Heart left ventricle (tissue), 16 donors: ENCODE measurements around the gene MTFR2. TPM values are rescaled to one million over a fixed set of nuclear protein-coding genes. Genes with fewer than 3 reads are reported as not detected.

Source experiments
- ATAC-seq, 4 donors: fragments of 200-7000 bp; cut with Tn5 transposase; one replicate each; pipeline ENCODE4 v1.9.1; 2020 to 2022; ENCODE audit warnings: moderate library complexity in 4 of 4, mild to moderate bottlenecking in 3 of 4, moderate number of reproducible peaks in 1 of 4
- DNase-seq, 5 donors: peaks; one replicate each; pipeline ENCODE4 v3.0.0-alpha.2; 2020
- H3K27ac ChIP-seq, 12 donors: fragments of 200-600 bp; sonication (generic) in 4 of 12; one replicate each; pipeline versions ENCODE4 v1.5.0 to v1.8.0; 2016 to 2022; ENCODE audit warnings: mild to moderate bottlenecking in 2 of 12
- H3K27me3 ChIP-seq, 9 donors: fragments of 200-600 bp; sonication (generic) in 2 of 9; one replicate each; pipeline versions ENCODE4 v1.5.1 to v1.8.0; 2016 to 2022; ENCODE audit warnings: mild to moderate bottlenecking in 3 of 9
- H3K36me3 ChIP-seq, 9 donors: fragments of 200-600 bp; sonication (generic) in 2 of 9; one replicate each; pipeline versions ENCODE4 v1.5.0 to v1.8.0; 2018 to 2022; ENCODE audit warnings: mild to moderate bottlenecking in 2 of 9
- H3K4me1 ChIP-seq, 12 donors: fragments of 200-600 bp; sonication (generic) in 4 of 12; one replicate each; pipeline versions ENCODE4 v1.5.0 to v1.8.0; 2016 to 2022; ENCODE audit warnings: mild to moderate bottlenecking in 3 of 12
- H3K4me3 ChIP-seq, 12 donors: fragments of 200-600 bp; sonication (generic) in 4 of 12; one replicate each; pipeline versions ENCODE4 v1.5.0 to v1.8.0; 2017 to 2022; ENCODE audit warnings: mild to moderate bottlenecking in 9 of 12, moderate library complexity in 4 of 12
- H3K9me3 ChIP-seq, 12 donors: fragments of 200-600 bp; sonication (generic) in 4 of 12; one replicate each; pipeline versions ENCODE4 v1.5.0 to v1.8.0; 2016 to 2022; ENCODE audit warnings: mild to moderate bottlenecking in 1 of 12
- POLR2A ChIP-seq, 2 donors: fragments of 450-650 bp; IDR thresholded peaks; one replicate each; pipeline ENCODE4 v1.6.1; 2017; ENCODE audit warnings: antibody characterized with exemption in 2 of 2, mild to moderate bottlenecking in 2 of 2, moderate library complexity in 2 of 2
- WGBS, 4 donors: extraction: QIAGEN DNeasy Blood & Tissue Kit in 2 of 4; methylation state at CpG; one replicate each; pipeline versions ENCODE4 v1.1.5 to v1.1.7; 2013 to 2018; 5-methylcytosine and 5-hydroxymethylcytosine counted together
- intact Hi-C, 10 donors: fragments of 100-400 bp; cut with DNase I; formaldehyde crosslinking; loops; one replicate each; pipeline versions ENCODE4 v1.11.1 to v1.14.2; 2022
- polyA plus RNA-seq, 2 donors: library from polyadenylated mRNA; stranded (reverse); fragments of 200-250 nt; gene quantifications; one replicate each; pipeline ENCODE4 v1.2.3, GENCODE V29; 2013
- total RNA-seq, 9 donors: library from RNA; depleted of rRNA in 2 of 9; stranded (reverse); fragments of >200 nt in 2 of 9; fragmentation: NEBNext Ultra II Directional in 3 of 9; extraction: Animal tissue kit (Norgen Biotek cat#: 25700) in 3 of 9; gene quantifications; one replicate each; pipeline versions ENCODE4 v1.1.0 to v1.2.4, GENCODE V29; 2016 to 2023
- TF ChIP-seq, protein P1 (sequence below), 12 donors: fragments of 200-600 bp; sonication (generic) in 4 of 12; IDR thresholded peaks; one replicate each; pipeline versions ENCODE4 v1.5.0 to v1.8.0; 2018 to 2022; ENCODE audit warnings: antibody characterized with exemption in 12 of 12, mild to moderate bottlenecking in 5 of 12
- donor health status: ischemic (EF 13 %, LVEDD 7.1; RV severe dilation, severe dysfunction).
- donor health status: healthy with polysubstance abuse.
- donor health status: DM: no; HTN: yes; CAD: no.
- donor health status: DM: no; HTN: no; CAD: no.
- donor health status: ischemic (EF 25% LVEDD 6.9; RV normal size, moderate dysfunction).
- donor health status: ischemic (EF 25% LVEDD 5.7; RV mildly dilated, moderate dysfunction).
- donor health status: healthy.
- donor health status: DM: yes; HTN: yes; CAD: no.
- donor health status: ischemic (EF 35%, LVEDD 5.7; RV mildly dilated, moderate dysfunction).
- donor health status: nonischemic (EF 11% LVEDD 7.7; RV severe dilation, severe dysfunction).
- donor health status: DM: yes; HTN: yes; CAD: no.
- donor health status: PGD.
- donor health status: ischemic (EF 29% LVEDD 5.4; RV normal size, mild dysfunction).
- donor health status: nonischemic (EF 23%, LVEDD 6.1; RV moderate dilation, normal function).

Gene MTFR2
- total and polyA plus RNA-seq, 11 donors = 0.15 to 1.0 (median 0.30) TPM; not detected in 6

DNA sequence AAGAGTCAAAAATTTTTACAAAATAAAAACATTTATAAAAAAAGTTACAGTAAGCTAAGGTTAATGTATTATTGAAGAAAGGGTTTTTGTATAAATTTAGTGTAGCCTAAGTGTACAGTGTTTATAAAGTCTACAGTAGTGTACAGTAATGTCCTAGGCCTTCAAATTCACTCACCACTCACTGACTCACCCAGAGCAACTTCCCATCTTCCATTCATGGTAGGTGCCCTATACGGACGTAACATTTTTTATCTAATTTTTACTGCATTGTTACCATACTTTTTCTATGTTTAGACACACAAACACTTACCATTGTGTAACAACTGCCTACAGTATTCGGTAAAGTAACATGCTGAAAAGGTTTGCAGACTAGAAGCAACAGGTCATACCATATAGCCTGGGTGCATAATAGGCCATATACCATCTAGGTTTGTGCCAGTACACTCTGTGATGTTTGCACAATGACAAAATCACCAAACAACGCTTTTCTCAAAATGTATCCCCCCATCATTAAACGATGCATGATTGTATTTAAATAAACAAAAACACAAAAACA lies 6.0 kb downstream of the MTFR2 start:
- no peaks in the 10 kb centered on the region for H3K27me3 ChIP-seq
- TF ChIP-seq POLR2A (IDR thresholded peaks at IDR 0.05) = no peak
- TF ChIP-seq, protein P1, sequence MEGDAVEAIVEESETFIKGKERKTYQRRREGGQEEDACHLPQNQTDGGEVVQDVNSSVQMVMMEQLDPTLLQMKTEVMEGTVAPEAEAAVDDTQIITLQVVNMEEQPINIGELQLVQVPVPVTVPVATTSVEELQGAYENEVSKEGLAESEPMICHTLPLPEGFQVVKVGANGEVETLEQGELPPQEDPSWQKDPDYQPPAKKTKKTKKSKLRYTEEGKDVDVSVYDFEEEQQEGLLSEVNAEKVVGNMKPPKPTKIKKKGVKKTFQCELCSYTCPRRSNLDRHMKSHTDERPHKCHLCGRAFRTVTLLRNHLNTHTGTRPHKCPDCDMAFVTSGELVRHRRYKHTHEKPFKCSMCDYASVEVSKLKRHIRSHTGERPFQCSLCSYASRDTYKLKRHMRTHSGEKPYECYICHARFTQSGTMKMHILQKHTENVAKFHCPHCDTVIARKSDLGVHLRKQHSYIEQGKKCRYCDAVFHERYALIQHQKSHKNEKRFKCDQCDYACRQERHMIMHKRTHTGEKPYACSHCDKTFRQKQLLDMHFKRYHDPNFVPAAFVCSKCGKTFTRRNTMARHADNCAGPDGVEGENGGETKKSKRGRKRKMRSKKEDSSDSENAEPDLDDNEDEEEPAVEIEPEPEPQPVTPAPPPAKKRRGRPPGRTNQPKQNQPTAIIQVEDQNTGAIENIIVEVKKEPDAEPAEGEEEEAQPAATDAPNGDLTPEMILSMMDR (IDR thresholded peaks at IDR 0.05) = no peak
- no peak overlapping the region for H3K4me3 ChIP-seq
- peaks cover 0 to 2% (median 0%) of the 10 kb centered on the region in 12 donors for H3K4me1 ChIP-seq
- H3K27ac ChIP-seq = no peak overlapping the region
- DNase-seq = no peak
- ATAC-seq = no peak
- WGBS, 4 donors = 89 to 94% (median 92%) methylated on average over 5 of the region's 5 CpGs
- intact Hi-C loops = loop anchor here in 1 of 10 donors (10.0 kb wide), 1 partner anchor 71 kb away; no protein-coding TSS in a partner anchor
- H3K36me3 ChIP-seq = peaks cover 0 to 5% (median 0%) of the 10 kb centered on the region in 9 donors
- H3K9me3 ChIP-seq = no peaks in the 10 kb centered on the region

DNA sequence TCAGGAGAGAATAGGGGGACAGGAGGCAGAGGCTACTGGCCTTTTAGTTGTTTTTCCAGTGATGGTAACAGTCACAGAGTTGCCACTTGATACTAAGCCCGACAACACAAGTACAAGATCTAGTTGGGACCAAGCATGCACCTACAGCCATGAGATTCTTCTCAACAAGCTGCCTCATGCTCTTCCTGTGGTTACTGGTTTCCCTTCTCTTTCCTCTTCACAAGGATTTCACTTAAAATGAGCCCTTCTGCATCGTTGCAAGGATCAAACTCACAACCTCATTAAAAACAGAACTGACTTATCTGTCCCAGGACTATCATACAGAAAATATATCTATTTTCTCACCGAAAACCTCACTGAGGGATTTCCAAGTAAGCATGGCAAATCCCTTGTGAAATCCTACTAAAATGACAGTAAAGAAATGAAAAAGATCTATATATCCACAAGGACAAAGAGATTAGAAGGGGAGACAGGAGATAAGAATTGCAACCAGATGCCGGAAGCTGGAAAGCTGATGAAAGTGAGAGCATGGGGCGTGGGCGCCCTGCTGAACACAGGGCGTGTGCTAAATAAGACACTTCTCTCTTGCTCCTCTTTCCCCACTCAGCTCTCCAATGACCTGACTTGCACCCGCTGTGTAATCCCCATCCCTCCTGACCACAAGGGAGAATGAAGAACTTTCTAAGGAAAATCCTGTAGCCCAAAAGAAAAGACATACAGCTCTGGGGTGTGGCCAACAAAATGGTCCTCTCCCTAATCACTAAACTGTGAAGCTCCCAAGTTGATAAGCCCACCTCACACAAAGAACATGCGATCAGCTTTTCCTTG lies 13.4 kb downstream of the MTFR2 start:
- Histone ChIP-seq H3K9me3 (no peaks in the 10 kb centered on the region), H3K27ac (no peak overlapping the region), H3K4me3 (no peak overlapping the region), H3K36me3 (peaks cover 0 to 6% (median 0%) of the 10 kb centered on the region in 9 donors), H3K27me3 (no peaks in the 10 kb centered on the region), H3K4me1 (no peaks in the 10 kb centered on the region)
- ATAC-seq (peak in 1 of 4 donors; percentile 50), DNase-seq (no peak)
- intact Hi-C loops = loop anchor here in 1 of 10 donors (10.0 kb wide), 1 partner anchor 78 kb away; no protein-coding TSS in a partner anchor
- 73 to 87% (median 80%) methylated on average over 9 of the region's 9 CpGs for WGBS, 4 donors
- TF ChIP-seq, protein P1 (IDR thresholded peaks at IDR 0.05) = no peak
- no peak for TF ChIP-seq POLR2A (IDR thresholded peaks at IDR 0.05)

DNA sequence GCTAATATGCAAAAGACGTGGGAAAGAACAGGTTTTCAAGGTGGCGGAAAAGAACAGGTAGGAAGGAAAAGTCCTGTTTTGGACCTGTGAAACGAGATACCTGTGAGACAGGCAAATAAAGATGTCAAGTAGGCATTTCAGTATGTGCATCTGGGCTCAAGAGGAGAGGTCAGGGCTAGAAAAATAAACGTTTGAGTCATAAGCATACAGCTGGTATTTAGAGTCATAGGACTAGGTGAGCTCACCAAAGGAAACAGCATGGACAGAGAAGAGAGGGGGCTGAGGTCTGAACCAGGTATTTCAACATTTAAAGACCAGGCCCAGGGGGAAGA lies 14.9 kb downstream of the MTFR2 start:
- 91 to 92% (median 91%) methylated on average over 4 of the region's 4 CpGs for WGBS, 4 donors
- intact Hi-C loops = loop anchor here in 1 of 10 donors (10.0 kb wide), 1 partner anchor 80 kb away; no protein-coding TSS in a partner anchor

More for the DNA sequence above, 14.9 kb downstream of the MTFR2 start:
- H3K27me3 ChIP-seq = no peaks in the 10 kb centered on the region
- H3K36me3 ChIP-seq = peaks cover 0 to 6% (median 0%) of the 10 kb centered on the region in 9 donors
- no peak for DNase-seq
- no peak overlapping the region for H3K27ac ChIP-seq
- ATAC-seq = no peak
- no peak overlapping the region for H3K4me3 ChIP-seq
- H3K4me1 ChIP-seq = peaks cover 0 to 5% (median 0%) of the 10 kb centered on the region in 12 donors
- no peak for TF ChIP-seq POLR2A (IDR thresholded peaks at IDR 0.05)
- TF ChIP-seq, protein P1 (IDR thresholded peaks at IDR 0.05) = no peak
- H3K9me3 ChIP-seq = no peaks in the 10 kb centered on the region
